ENCODE results near the gene ASPG.
"Not testable (repeated sequence)": the region's sequence is repeated elsewhere in the genome, so short reads cannot be mapped to it uniquely, and the experiment has no call there.

Gene ASPG

DNA sequence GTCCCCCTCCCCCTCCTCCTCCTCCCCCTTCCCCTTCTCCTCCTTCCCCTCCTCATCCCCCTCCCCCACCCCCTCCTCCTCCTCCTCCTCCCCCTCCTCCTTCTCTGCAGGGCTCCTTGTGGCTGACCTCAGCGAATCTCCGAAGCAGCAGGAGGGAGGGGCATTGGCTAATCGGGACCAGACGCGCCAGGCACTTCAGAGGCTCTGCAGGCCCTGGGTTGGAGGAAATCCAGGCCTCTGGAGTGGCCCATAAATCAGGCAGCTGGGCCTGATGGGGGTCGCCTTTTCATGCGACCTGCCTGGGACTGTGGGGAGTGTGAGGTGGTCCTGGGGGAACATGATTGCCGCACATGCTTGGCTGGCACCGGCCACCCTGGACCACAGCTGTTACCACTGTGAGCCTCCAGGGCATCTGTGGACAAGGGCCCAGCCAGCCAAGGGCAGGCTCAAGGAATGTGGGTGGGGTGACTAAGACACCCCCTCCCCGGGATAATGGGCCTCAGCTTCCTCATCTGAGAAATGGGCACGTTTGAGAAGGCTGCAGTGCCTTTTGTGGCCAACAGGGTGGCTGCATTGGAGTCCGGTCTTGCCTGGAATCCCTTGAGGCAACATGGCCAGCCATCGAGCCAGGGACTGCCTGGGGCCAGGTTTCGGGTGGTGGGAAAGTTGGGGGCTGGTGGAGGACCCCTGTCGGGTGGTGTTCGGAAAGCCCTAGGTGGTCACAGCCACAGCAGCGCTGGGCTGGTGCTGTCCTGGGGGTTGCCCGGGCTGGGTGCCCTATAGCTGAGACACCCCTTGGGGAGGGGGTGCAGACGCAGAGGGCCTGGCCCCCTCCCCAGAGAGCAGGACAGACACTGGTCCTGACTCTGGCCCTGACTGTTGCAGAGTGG, 64.9 kb downstream of the ASPG start:
- peak; percentile 69 for DNase-seq (ENCODE audit: low read depth)
- Histone ChIP-seq H3K36me3 (ENCODE audit: control insufficient read depth, insufficient read depth, low read length, severe bottlenecking) (no peaks in the 10 kb centered on the region), H3K4me1 (ENCODE audit: control insufficient read depth, insufficient read depth, low read length) (no peaks in the 10 kb centered on the region), H3K27me3 (replicated peaks; ENCODE audit: control insufficient read depth, insufficient read depth, low read length) (no peaks in the 10 kb centered on the region), H3K9me3 (ENCODE audit: control insufficient read depth, low read length) (no peaks in the 10 kb centered on the region), H3K4me3 (ENCODE audit: low read length) (no peak overlapping the region), H3K9ac (ENCODE audit: low read length) (no peak overlapping the region)

DNA sequence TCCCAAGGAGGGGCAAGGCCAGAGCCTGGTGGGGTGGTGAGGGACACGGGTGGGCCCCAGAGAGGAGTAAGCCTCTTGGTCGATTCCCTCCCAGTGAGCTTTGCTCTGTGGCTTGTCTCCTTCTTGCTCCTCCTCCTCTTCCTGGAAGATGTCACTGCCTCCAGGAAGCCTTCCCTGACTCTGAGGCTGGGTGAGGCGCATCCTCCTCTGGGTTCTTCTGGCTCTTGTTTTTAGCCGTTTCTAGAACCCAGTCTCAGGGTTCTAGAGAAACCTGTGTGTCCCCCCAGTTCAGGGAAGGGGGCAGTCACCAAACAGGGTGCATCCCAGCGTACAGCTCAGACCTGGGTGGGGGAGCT, 65.5 kb downstream of the ASPG start:
- Histone ChIP-seq H3K9ac (ENCODE audit: low read length) (no peak overlapping the region), H3K4me1 (ENCODE audit: control insufficient read depth, insufficient read depth, low read length) (no peaks in the 10 kb centered on the region), H3K27me3 (replicated peaks; ENCODE audit: control insufficient read depth, insufficient read depth, low read length) (no peaks in the 10 kb centered on the region), H3K4me3 (ENCODE audit: low read length) (no peak overlapping the region), H3K9me3 (ENCODE audit: control insufficient read depth, low read length) (no peaks in the 10 kb centered on the region), H3K36me3 (ENCODE audit: control insufficient read depth, insufficient read depth, low read length, severe bottlenecking) (no peaks in the 10 kb centered on the region)
- no peak for DNase-seq (ENCODE audit: low read depth)

DNA sequence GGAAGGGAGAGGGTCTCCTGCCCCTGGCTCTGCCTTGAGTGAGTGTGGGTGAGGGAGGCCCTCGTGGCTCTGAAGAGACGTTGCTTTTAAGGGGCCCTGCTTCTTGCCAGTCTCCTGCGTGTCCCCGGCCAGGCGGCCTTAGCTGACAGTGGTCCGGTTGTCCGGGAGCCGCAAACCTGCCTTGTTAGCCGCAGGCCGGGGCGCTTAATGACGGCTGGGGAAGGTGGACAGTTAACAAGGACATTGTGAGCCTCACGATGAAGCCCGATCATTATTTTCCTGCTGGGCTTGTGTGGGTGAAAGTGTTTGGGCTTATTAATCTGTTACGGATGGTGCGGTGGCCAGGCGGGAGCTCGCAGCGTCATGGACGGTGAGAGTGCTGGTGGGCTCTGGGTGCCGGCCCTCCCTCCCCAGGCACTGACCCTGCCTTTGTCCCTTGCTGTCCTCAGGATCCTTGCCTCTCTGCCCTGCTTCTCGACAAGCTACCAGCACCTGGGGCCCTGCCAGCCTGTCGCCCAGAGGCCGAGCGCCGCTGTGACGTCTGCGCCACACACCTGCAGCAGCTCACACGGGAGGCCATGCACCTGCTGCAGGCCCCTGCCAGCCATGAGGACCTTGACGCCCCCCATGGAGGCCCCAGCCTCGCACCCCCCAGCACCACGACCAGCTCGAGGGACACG, 66.2 kb downstream of the ASPG start:
- H3K36me3 ChIP-seq (ENCODE audit: control insufficient read depth, insufficient read depth, low read length, severe bottlenecking), result no peaks in the 10 kb centered on the region
- H3K9me3 ChIP-seq (ENCODE audit: control insufficient read depth, low read length), result no peaks in the 10 kb centered on the region
- DNase-seq (ENCODE audit: low read depth), result no peak
- H3K4me3 ChIP-seq (ENCODE audit: low read length), result no peak overlapping the region
- no peak overlapping the region for H3K9ac ChIP-seq (ENCODE audit: low read length)
- H3K4me1 ChIP-seq (ENCODE audit: control insufficient read depth, insufficient read depth, low read length), result no peaks in the 10 kb centered on the region
- H3K27me3 ChIP-seq (replicated peaks; ENCODE audit: control insufficient read depth, insufficient read depth, low read length), result no peaks in the 10 kb centered on the region

DNA sequence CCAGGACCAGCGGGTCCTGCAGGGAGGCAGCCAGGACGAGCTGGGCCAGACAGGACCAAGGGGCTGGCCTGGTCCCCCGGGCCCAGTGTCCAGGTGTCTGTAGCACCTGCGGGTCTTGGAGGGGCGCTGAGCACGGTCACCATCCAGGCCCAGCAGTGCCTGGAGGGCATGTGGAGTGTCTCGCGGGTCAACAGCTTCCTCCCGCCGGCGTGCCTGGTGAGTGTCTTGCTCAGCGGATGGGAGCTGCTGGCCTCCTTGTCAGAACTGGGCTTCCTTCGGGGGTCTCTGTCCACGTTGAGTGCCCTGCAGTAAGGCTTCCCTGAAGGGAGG, 66.7 kb downstream of the ASPG start:
- H3K4me1 ChIP-seq (ENCODE audit: control insufficient read depth, insufficient read depth, low read length), result no peaks in the 10 kb centered on the region
- DNase-seq (ENCODE audit: low read depth), result no peak
- no peak overlapping the region for H3K4me3 ChIP-seq (ENCODE audit: low read length)
- H3K9me3 ChIP-seq (ENCODE audit: control insufficient read depth, low read length), result no peaks in the 10 kb centered on the region
- no peaks in the 10 kb centered on the region for H3K36me3 ChIP-seq (ENCODE audit: control insufficient read depth, insufficient read depth, low read length, severe bottlenecking)
- no peak overlapping the region for H3K9ac ChIP-seq (ENCODE audit: low read length)
- H3K27me3 ChIP-seq (replicated peaks; ENCODE audit: control insufficient read depth, insufficient read depth, low read length), result no peaks in the 10 kb centered on the region

DNA sequence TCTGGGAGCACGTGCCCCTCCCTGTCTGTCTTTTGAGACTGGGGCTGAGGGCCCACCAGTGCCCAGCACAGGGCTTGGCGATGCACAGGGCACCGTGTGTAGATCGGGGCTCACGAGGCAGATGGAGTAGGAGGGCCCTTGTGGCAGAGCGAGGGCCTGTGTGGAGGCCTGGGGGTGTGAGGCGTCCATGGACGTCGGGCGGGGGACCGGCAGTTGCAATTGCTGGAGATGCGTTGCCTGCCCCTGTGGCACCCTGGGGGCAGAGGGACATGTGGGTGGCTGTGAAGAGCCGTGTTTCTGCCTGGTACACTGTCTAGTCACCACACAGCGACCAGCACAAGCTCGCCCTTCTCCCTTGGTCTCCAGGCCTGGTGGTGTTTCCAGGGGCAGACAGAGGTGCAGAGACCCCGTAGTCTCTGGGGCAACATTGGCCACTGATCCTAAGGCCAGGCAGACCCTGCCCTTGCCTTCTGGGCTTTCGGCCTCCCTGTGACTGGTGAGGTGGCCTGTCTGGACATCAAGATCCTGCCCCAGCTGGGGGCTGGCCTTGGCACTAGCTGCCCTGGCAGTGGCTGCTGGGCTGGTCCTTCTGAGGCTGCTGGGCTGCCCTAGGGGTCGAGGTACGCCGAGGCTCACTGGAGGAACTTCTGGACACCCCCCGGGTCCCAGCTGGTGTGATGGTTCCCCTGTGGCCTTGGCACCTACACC, 67.3 kb downstream of the ASPG start:
- Histone ChIP-seq H3K36me3 (ENCODE audit: control insufficient read depth, insufficient read depth, low read length, severe bottlenecking) (no peaks in the 10 kb centered on the region), H3K4me1 (ENCODE audit: control insufficient read depth, insufficient read depth, low read length) (no peaks in the 10 kb centered on the region), H3K9me3 (ENCODE audit: control insufficient read depth, low read length) (no peaks in the 10 kb centered on the region), H3K27me3 (replicated peaks; ENCODE audit: control insufficient read depth, insufficient read depth, low read length) (no peaks in the 10 kb centered on the region), H3K4me3 (ENCODE audit: low read length) (no peak overlapping the region), H3K9ac (ENCODE audit: low read length) (no peak overlapping the region)
- DNase-seq (ENCODE audit: low read depth), result no peak

DNA sequence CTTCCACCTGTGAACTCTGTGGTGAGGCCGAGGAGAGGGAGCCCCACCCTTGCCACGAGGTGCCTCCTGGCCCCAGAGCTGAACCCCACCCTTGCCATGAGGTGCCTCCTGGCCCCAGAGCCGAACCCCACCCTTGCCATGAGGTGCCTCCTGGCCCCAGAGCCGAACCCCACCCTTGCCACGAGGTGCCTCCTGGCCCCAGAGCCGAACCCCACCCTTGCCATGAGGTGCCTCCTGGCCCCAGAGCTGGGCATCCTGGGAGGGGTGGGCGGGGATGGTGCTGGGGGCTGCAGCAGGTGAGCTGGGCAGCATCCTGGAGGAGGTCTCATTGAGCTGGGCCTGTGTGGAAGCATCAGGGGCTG, 67.9 kb downstream of the ASPG start:
- H3K36me3 ChIP-seq (ENCODE audit: control insufficient read depth, insufficient read depth, low read length, severe bottlenecking); H3K27me3 ChIP-seq (replicated peaks; ENCODE audit: control insufficient read depth, insufficient read depth, low read length); H3K9me3 ChIP-seq (ENCODE audit: control insufficient read depth, low read length); DNase-seq (ENCODE audit: low read depth); H3K4me3 ChIP-seq (ENCODE audit: low read length); H3K9ac ChIP-seq (ENCODE audit: low read length); H3K4me1 ChIP-seq (ENCODE audit: control insufficient read depth, insufficient read depth, low read length): not testable (repeated sequence)

DNA sequence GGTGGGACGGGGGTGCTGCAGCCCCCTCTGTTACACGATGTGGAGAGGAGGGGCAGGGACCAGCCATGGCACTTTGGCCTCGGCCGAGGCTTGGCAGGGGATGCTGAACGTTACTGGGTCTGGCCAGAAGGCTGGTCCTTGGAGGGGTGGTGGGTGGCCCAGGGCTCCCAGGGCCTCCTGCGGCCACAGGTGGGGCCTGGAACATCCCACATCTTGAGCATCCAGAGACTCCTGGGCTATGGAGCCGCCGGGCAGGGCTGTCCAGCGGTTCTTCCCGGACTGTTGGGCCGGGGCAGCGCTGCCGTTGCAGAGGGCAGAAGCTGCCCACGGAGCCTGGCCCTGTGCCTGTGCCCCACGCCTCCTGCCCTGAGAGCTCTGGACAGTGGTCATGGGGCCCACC, 68.7 kb downstream of the ASPG start:
- no peaks in the 10 kb centered on the region for H3K27me3 ChIP-seq (replicated peaks; ENCODE audit: control insufficient read depth, insufficient read depth, low read length)
- no peaks in the 10 kb centered on the region for H3K9me3 ChIP-seq (ENCODE audit: control insufficient read depth, low read length)
- H3K4me3 ChIP-seq (ENCODE audit: low read length), result no peak overlapping the region
- no peaks in the 10 kb centered on the region for H3K36me3 ChIP-seq (ENCODE audit: control insufficient read depth, insufficient read depth, low read length, severe bottlenecking)
- DNase-seq (ENCODE audit: low read depth), result no peak
- H3K9ac ChIP-seq (ENCODE audit: low read length), result no peak overlapping the region
- H3K4me1 ChIP-seq (ENCODE audit: control insufficient read depth, insufficient read depth, low read length), result no peaks in the 10 kb centered on the region

DNA sequence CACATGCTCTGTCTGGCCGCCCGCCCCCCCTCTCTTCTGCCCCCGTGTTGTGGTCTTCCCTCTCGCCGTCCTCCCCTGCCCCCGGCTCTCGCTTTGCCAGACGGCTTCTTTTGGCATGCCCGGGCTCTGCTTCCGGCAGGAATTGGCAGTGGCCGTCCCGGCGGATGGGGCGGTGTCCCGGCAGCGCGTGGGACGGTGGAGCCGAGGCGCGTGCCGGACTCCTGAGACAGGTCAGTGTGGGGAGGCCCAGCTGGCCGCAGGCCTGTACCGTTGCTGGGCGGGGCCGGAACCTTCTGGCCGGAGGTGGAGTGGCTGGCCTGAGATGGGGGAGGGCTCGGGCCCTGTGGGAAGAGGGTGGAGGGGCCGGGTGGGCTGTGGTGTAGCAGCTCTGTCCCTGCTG, 70.0 kb downstream of the ASPG start:
- Histone ChIP-seq H3K4me3 (ENCODE audit: low read length) (no peak overlapping the region), H3K9me3 (ENCODE audit: control insufficient read depth, low read length) (no peaks in the 10 kb centered on the region), H3K4me1 (ENCODE audit: control insufficient read depth, insufficient read depth, low read length) (no peaks in the 10 kb centered on the region), H3K9ac (ENCODE audit: low read length) (no peak overlapping the region), H3K36me3 (ENCODE audit: control insufficient read depth, insufficient read depth, low read length, severe bottlenecking) (no peaks in the 10 kb centered on the region), H3K27me3 (replicated peaks; ENCODE audit: control insufficient read depth, insufficient read depth, low read length) (peaks cover 3% of the 10 kb centered on the region)
- DNase-seq (ENCODE audit: low read depth), result no peak

DNA sequence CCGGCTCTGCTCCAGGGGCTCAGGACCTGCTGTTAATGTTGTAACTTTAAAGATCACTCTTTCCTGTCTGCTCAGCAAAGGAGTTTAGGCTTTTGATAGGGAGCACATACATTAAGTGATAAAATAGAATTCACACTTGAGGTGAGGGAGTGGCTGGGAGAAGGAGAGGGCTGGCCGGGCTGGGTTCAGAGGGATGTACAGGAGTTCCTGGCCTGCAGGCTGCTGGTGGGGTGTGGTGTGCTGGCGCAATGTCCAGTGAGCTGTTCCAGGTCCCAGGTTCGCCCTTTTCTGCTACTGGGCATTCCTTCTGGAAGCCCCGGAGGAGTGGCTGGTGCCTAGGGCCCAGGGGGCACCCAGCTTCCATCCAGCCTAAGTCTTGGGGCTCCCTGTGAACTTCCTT, 70.6 kb downstream of the ASPG start:
- Histone ChIP-seq H3K36me3 (ENCODE audit: control insufficient read depth, insufficient read depth, low read length, severe bottlenecking) (no peaks in the 10 kb centered on the region), H3K4me3 (ENCODE audit: low read length) (no peak overlapping the region), H3K27me3 (replicated peaks; ENCODE audit: control insufficient read depth, insufficient read depth, low read length) (peaks cover 3% of the 10 kb centered on the region), H3K9me3 (ENCODE audit: control insufficient read depth, low read length) (no peaks in the 10 kb centered on the region), H3K4me1 (ENCODE audit: control insufficient read depth, insufficient read depth, low read length) (no peaks in the 10 kb centered on the region), H3K9ac (ENCODE audit: low read length) (no peak overlapping the region)
- DNase-seq (ENCODE audit: low read depth), result no peak

DNA sequence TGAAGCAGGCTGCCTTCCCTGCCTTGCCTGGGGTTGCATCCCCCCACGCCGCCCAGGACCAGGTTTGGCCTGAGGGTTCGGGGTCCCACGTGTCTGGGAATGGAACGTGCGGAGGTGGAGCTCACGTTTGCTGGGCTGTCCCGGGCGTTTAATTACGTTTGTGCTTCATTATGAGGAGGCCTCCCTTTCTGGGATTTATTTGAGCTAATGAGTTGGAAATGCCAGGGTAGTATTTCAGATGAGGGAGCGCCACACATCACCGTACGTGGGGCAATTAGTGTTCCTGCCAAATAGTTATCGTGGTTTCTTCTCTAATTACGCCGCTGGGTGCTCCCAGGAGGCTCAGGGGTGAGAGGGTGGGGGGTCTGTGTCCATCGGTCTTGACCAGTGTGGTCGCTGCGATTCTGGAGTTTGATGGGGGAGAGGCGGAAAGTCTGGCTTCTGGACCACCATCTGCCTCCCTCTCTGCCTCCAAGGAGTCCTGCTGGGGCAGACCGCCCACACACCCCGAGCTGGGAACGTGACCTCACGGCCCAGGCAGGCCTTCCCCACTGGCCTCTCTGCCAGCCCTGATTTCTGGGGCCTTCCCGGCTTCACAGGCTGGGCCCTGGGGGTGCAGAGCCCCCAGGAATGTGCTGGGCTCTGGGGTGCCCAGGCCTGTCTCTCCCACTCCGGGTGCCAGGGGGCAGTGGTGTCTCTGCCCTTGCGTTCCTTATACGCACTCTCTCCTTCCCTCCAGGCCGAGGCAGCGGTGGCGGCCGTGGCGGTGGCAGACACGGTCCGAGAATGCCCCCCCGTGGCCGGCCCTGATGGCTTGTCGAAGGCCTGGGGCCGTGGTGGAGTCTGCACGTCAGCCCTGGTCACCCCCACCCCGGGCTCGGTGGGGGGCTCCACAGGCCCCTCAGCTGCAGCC, 71.8 kb downstream of the ASPG start:
- Histone ChIP-seq H3K9me3 (ENCODE audit: control insufficient read depth, low read length) (no peaks in the 10 kb centered on the region), H3K4me1 (ENCODE audit: control insufficient read depth, insufficient read depth, low read length) (no peaks in the 10 kb centered on the region), H3K36me3 (ENCODE audit: control insufficient read depth, insufficient read depth, low read length, severe bottlenecking) (no peaks in the 10 kb centered on the region), H3K4me3 (ENCODE audit: low read length) (no peak overlapping the region), H3K9ac (ENCODE audit: low read length) (no peak overlapping the region), H3K27me3 (replicated peaks; ENCODE audit: control insufficient read depth, insufficient read depth, low read length) (peaks cover 3% of the 10 kb centered on the region)
- DNase-seq (ENCODE audit: low read depth), result no peak

All from adipocyte (in vitro differentiated cells).